Measurements from ENCODE around the gene LOXL3.

GRCh38 chr2:74502147-74502719, 51.5 kb downstream of the LOXL3 start:
- TF ChIP-seq CTCF (IDR thresholded peaks at IDR 0.05) = no peak
- TF ChIP-seq EZH2 (IDR thresholded peaks at IDR 0.05; ENCODE audit: borderline replicate concordance, insufficient read depth, low read depth, low read length, poor library complexity, severe bottlenecking) = no peak
